ENCODE results near the gene C4B.

DNA sequence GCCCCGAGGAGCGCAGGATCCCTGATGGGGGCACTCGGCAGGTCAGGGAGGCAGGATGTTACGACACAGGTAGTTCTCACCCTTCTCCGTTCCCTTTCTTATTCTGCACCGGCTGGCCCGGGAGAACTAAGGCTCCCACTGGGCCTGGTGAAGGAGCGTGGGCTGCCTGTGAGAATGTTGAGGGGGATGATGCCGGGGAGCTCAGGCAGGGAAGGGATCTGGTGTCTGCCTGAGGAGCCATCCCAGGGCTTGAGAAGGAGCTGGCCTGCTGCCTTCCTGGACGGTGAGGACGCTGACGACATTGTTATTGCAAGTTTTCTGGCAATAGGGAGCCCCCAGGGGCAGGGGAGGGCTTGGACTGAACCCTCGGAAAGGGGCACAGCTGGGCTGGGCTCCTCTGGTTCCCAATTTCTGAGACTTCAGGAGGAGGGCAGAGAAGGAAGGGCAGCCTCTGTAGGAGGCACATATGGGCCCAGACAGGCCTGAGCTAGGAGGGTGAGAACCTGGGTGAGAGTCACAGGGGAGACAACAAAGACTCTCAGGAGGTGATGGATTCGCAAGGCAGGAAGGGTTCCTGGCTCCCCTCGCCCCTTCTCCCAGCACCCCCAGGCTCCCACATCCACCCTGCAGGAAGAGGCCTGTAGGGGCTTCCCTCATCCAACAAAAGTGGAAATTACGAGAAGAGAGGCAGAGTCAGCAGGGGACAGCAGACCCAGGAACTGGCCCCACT is 56.4 kb downstream of the C4B start:
- TF ChIP-seq, protein P1, sequence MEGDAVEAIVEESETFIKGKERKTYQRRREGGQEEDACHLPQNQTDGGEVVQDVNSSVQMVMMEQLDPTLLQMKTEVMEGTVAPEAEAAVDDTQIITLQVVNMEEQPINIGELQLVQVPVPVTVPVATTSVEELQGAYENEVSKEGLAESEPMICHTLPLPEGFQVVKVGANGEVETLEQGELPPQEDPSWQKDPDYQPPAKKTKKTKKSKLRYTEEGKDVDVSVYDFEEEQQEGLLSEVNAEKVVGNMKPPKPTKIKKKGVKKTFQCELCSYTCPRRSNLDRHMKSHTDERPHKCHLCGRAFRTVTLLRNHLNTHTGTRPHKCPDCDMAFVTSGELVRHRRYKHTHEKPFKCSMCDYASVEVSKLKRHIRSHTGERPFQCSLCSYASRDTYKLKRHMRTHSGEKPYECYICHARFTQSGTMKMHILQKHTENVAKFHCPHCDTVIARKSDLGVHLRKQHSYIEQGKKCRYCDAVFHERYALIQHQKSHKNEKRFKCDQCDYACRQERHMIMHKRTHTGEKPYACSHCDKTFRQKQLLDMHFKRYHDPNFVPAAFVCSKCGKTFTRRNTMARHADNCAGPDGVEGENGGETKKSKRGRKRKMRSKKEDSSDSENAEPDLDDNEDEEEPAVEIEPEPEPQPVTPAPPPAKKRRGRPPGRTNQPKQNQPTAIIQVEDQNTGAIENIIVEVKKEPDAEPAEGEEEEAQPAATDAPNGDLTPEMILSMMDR (IDR thresholded peaks at IDR 0.05) = no peak
- TF ChIP-seq FOSL2 (IDR thresholded peaks at IDR 0.05) (no peak), FOSL2 (CRISPR knock-in tag; IDR thresholded peaks at IDR 0.05) (no peak), HEYL (CRISPR knock-in tag; IDR thresholded peaks at IDR 0.05) (no peak), EP300 (IDR thresholded peaks at IDR 0.05) (no peak), RCOR1 (IDR thresholded peaks at IDR 0.05; ENCODE audit: low read depth, low read length) (no peak), POLR2A (IDR thresholded peaks at IDR 0.05; ENCODE audit: low read length) (no peak), MYC (IDR thresholded peaks at IDR 0.05; ENCODE audit: borderline replicate concordance, low read length) (no peak), BHLHE40 (IDR thresholded peaks at IDR 0.05; ENCODE audit: low read depth, low read length) (no peak), HOXB13 (CRISPR knock-in tag; IDR thresholded peaks at IDR 0.05; ENCODE audit: low read depth) (no peak), CEBPB (IDR thresholded peaks at IDR 0.05) (no peak)
